DND-41 (cell line): Measurements from ENCODE around the gene VPS52.

Experiments used
- EZH2 ChIP-seq: IDR thresholded peaks from 3 replicates; pipeline ENCODE4 v1.6.1; 2012; ENCODE audit warnings: borderline replicate concordance, low read depth, mild to moderate bottlenecking, moderate library complexity, low read length, inconsistent platforms; ENCODE audit not compliant: severe bottlenecking
- TF ChIP-seq, protein P1 (sequence below): IDR thresholded peaks from 2 replicates; pipeline ENCODE4 v1.5.1; 2012; ENCODE audit warnings: borderline replicate concordance, low read length, moderate library complexity, mild to moderate bottlenecking; ENCODE audit not compliant: poor library complexity, severe bottlenecking; ENCODE audit errors: extremely low read depth

DNA sequence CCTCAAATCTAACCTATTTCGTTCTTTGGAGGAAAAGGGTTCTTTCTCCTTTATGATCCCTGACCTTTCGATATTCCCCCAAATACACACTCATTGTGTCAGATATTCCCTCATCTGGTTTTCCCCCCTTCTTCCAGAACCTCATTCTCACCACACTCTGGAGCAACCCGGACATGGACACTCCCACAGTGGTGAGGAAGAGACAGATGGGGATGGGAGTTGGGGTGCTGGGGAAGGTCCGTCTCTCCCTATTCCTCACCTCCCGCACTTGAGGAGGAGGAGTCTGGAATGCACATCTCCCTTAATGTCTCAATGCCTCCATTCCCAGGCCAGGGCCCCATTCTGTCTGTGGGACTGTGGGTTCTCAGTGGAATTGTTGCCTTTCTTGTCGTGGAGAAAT is 69.7 kb downstream of the VPS52 start:
- TF ChIP-seq, protein P1, sequence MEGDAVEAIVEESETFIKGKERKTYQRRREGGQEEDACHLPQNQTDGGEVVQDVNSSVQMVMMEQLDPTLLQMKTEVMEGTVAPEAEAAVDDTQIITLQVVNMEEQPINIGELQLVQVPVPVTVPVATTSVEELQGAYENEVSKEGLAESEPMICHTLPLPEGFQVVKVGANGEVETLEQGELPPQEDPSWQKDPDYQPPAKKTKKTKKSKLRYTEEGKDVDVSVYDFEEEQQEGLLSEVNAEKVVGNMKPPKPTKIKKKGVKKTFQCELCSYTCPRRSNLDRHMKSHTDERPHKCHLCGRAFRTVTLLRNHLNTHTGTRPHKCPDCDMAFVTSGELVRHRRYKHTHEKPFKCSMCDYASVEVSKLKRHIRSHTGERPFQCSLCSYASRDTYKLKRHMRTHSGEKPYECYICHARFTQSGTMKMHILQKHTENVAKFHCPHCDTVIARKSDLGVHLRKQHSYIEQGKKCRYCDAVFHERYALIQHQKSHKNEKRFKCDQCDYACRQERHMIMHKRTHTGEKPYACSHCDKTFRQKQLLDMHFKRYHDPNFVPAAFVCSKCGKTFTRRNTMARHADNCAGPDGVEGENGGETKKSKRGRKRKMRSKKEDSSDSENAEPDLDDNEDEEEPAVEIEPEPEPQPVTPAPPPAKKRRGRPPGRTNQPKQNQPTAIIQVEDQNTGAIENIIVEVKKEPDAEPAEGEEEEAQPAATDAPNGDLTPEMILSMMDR, result no peak
- TF ChIP-seq EZH2, result no peak
